HCT116 (cell line): ENCODE measurements around the gene ARL15. TPM values are rescaled to one million over a fixed set of nuclear protein-coding genes. Genes with fewer than 3 reads are reported as not detected.

Experiments
- ATAC-seq: fragments of 200-7000 bp; cut with Tn5 transposase; 2 replicates; pipeline ENCODE4 v1.9.1; 2020; ENCODE audit warnings: mild to moderate bottlenecking, moderate library complexity
- BruUV-seq: library from RNA; stranded (reverse); fragments of 400-500 nt; replicated peaks from 2 replicates; lab custom pipeline; 2021; lab: Mats Ljungman, UMichigan
- CTCF ChIA-PET: fragments of 300-600 bp; sonication (Branson Sonifier 250); formaldehyde crosslinking; loops from one replicate; lab custom pipeline; 2021; ENCODE audit warnings: antibody characterized with exemption; lab: Charles Lee
- POLR2A ChIA-PET: fragments of 300-600, 350-600 bp; sonication (Branson Sonifier 250); formaldehyde crosslinking; loops from one replicate; lab custom pipeline; 2021; ENCODE audit warnings: antibody characterized with exemption; lab: Charles Lee
- RAD21 ChIA-PET, 2 experiments: fragments of 300-600 bp; sonication (Branson Sonifier 250); formaldehyde crosslinking; loops; one replicate each; lab custom pipeline; 2023; ENCODE audit warnings: low total read pairs in 2 of 2; ENCODE audit not compliant: uncharacterized antibody in 2 of 2, unreplicated experiment in 2 of 2, low non-redundant PET in 1 of 2; lab: Charles Lee
- DNase-seq: peaks from one replicate; pipeline ENCODE4 v3.0.0-alpha.2; 2010; ENCODE audit warnings: low read depth, low spot score
- H2AFZ ChIP-seq: fragments of 200-600 bp; shearing (Covaris generic), sonication (generic); 2 replicates; pipeline ENCODE4 v1.6.1; 2017; ENCODE audit warnings: low read depth, mixed run types, mixed read lengths, antibody characterized with exemption, low read length; ENCODE audit not compliant: poor library complexity, severe bottlenecking
- H3K27ac ChIP-seq: 2 replicates; pipeline ENCODE4 v1.5.1; 2012; ENCODE audit warnings: low read depth, low read length
- H3K27me3 ChIP-seq: fragments of 200-600 bp; sonication (generic); 2 replicates; pipeline ENCODE4 v1.6.1; 2016; ENCODE audit warnings: mixed run types, low read length, mixed read lengths; ENCODE audit not compliant: insufficient read depth
- H3K36me3 ChIP-seq, 2 experiments: fragments of 200-500 bp in 1 of 2; fragments of 200-600 bp in 1 of 2; sonication (Bioruptor generic) in 1 of 2; sonication (generic) in 1 of 2; 2 replicates each; pipeline versions ENCODE4 v1.5.1 to v1.6.1; 2014 to 2016; ENCODE audit warnings: low read length in 2 of 2, inconsistent platforms in 1 of 2, mixed read lengths in 1 of 2, mixed run types in 1 of 2; ENCODE audit not compliant: insufficient read depth in 2 of 2, control insufficient read depth in 1 of 2
- H3K4me1 ChIP-seq, 2 experiments: fragments of 200-600 bp in 1 of 2; sonication (generic) in 1 of 2; 2 replicates each; pipeline versions ENCODE4 v1.5.1 to v1.6.1; 2012 to 2017; ENCODE audit warnings: low read length in 2 of 2, inconsistent platforms in 1 of 2, mild to moderate bottlenecking in 1 of 2, mixed read lengths in 1 of 2, mixed run types in 1 of 2, moderate library complexity in 1 of 2; ENCODE audit not compliant: insufficient read depth in 2 of 2, control insufficient read depth in 1 of 2
- H3K4me2 ChIP-seq: fragments of 200-600 bp; sonication (generic); 2 replicates; pipeline ENCODE4 v1.6.1; 2017; ENCODE audit warnings: mixed run types, low read length, mixed read lengths
- H3K4me3 ChIP-seq, 2 experiments: fragments of 200-600 bp in 1 of 2; sonication (generic) in 1 of 2; replicated peaks in 1 of 2; 2 replicates each; pipeline ENCODE4 v1.5.1; 2011 to 2016; ENCODE audit warnings: low read length in 2 of 2, control low read depth in 1 of 2, low read depth in 1 of 2, mild to moderate bottlenecking in 1 of 2, mixed read lengths in 1 of 2, mixed run types in 1 of 2
- H3K79me2 ChIP-seq: fragments of 200-600 bp; sonication (generic); 2 replicates; pipeline ENCODE4 v1.6.1; 2017; ENCODE audit warnings: mild to moderate bottlenecking, mixed run types, low read length, moderate library complexity, mixed read lengths; ENCODE audit not compliant: insufficient read depth
- H3K9ac ChIP-seq: fragments of 200-600 bp; sonication (generic); 2 replicates; pipeline ENCODE4 v1.6.1; 2016; ENCODE audit warnings: low read length, mixed read lengths
- H3K9me2 ChIP-seq: fragments of 200-600 bp; sonication (generic), shearing (Covaris generic); 2 replicates; pipeline ENCODE4 v1.6.1; 2017; ENCODE audit warnings: mixed run types, mild to moderate bottlenecking, moderate library complexity; ENCODE audit not compliant: insufficient read depth
- H3K9me3 ChIP-seq, 2 experiments: fragments of 200-500 bp in 1 of 2; fragments of 200-600 bp in 1 of 2; sonication (Bioruptor generic) in 1 of 2; sonication (generic) in 1 of 2; 2 replicates each; pipeline ENCODE4 v1.6.1; 2014 to 2017; ENCODE audit warnings: low read length in 2 of 2, mixed read lengths in 2 of 2, inconsistent platforms in 1 of 2, low read depth in 1 of 2, mild to moderate bottlenecking in 1 of 2, mixed run types in 1 of 2, moderate library complexity in 1 of 2; ENCODE audit not compliant: control insufficient read depth in 1 of 2, insufficient read depth in 1 of 2
- H4K20me1 ChIP-seq: fragments of 200-600 bp; sonication (generic), shearing (Covaris generic); 2 replicates; pipeline ENCODE4 v1.6.1; 2017; ENCODE audit warnings: mixed run types, mild to moderate bottlenecking, moderate library complexity; ENCODE audit not compliant: insufficient read depth
- CEBPB ChIP-seq: IDR thresholded peaks from 2 replicates; pipeline ENCODE4 v1.6.1; 2012; ENCODE audit warnings: low read depth
- EZH2 ChIP-seq: fragments of 200-600 bp; sonication (generic); IDR thresholded peaks from 2 replicates; pipeline ENCODE4 v1.6.1; 2017; ENCODE audit warnings: antibody characterized with exemption, mixed run types
- FOSL1 ChIP-seq: IDR thresholded peaks from 2 replicates; pipeline ENCODE4 v1.6.1; 2012; ENCODE audit warnings: low read depth
- POLR2A ChIP-seq: IDR thresholded peaks from 2 replicates; pipeline ENCODE4 v1.7.0; 2011; ENCODE audit warnings: borderline replicate concordance; ENCODE audit not compliant: insufficient read depth, insufficient read length; ENCODE audit errors: extremely low read depth
- POLR2AphosphoS5 ChIP-seq: IDR thresholded peaks from 2 replicates; pipeline ENCODE4 v1.6.1; 2011; ENCODE audit warnings: mild to moderate bottlenecking, low read depth, low read length, moderate library complexity
- RAD21 ChIP-seq: IDR thresholded peaks from 2 replicates; pipeline ENCODE4 v1.6.1; 2012; ENCODE audit warnings: low read depth, mild to moderate bottlenecking
- SIN3A ChIP-seq: IDR thresholded peaks from 2 replicates; pipeline ENCODE4 v1.6.1; 2012; ENCODE audit warnings: low read depth
- SP1 ChIP-seq: IDR thresholded peaks from 2 replicates; pipeline ENCODE4 v1.6.1; 2012; ENCODE audit warnings: low read depth
- TCF7L2 ChIP-seq: IDR thresholded peaks from 2 replicates; pipeline ENCODE4 v1.7.0; 2011; ENCODE audit warnings: borderline replicate concordance, inconsistent platforms; ENCODE audit not compliant: insufficient read depth, insufficient read length; ENCODE audit errors: extremely low read depth
- YY1 ChIP-seq: IDR thresholded peaks from 2 replicates; pipeline ENCODE4 v1.6.1; 2011; ENCODE audit warnings: low read length, low read depth, moderate library complexity, mild to moderate bottlenecking; ENCODE audit not compliant: insufficient replicate concordance; ENCODE audit errors: extremely low read depth
- ZFX ChIP-seq: fragments of 450-650 bp; IDR thresholded peaks from 2 replicates; pipeline ENCODE4 v1.6.1; 2017
- intact Hi-C: fragments of 100-400 bp; cut with micrococcal nuclease; formaldehyde crosslinking; loops from 2 replicates; pipeline ENCODE4 v1.10.0; 2022
- total RNA-seq: library from RNA; stranded (reverse); gene quantifications from one replicate; pipeline ENCODE4 v1.2.1, GENCODE V29; 2021; ENCODE audit not compliant: unreplicated experiment
- TF ChIP-seq, protein P1 (sequence below): IDR thresholded peaks from 2 replicates; pipeline ENCODE4 v1.6.1; 2012
- TF ChIP-seq, protein P2 (sequence below): IDR thresholded peaks from 2 replicates; pipeline ENCODE4 v1.6.1; 2011; ENCODE audit warnings: mild to moderate bottlenecking, low read length, moderate library complexity; ENCODE audit not compliant: insufficient replicate concordance; ENCODE audit errors: extremely low read depth
- TF ChIP-seq, protein P3 (sequence below): IDR thresholded peaks from 2 replicates; pipeline ENCODE4 v1.6.1; 2012
- TF ChIP-seq, protein P4 (sequence below), 3 experiments: fragments of 200-600 bp in 1 of 3; sonication (generic) in 1 of 3; IDR thresholded peaks in 2 of 3; conservative IDR thresholded peaks in 1 of 3; 2 replicates each; pipeline ENCODE4 v1.5.1; 2012 to 2017; ENCODE audit warnings: low read depth in 2 of 3, low read length in 2 of 3, antibody characterized with exemption in 1 of 3, borderline replicate concordance in 1 of 3, control low read depth in 1 of 3, mild to moderate bottlenecking in 1 of 3, mixed read lengths in 1 of 3, mixed run types in 1 of 3, moderate library complexity in 1 of 3; ENCODE audit not compliant: insufficient read depth in 1 of 3

Gene ARL15
- total RNA-seq, 1 experiment from 2014 or later, result 15.0 TPM

DNA sequence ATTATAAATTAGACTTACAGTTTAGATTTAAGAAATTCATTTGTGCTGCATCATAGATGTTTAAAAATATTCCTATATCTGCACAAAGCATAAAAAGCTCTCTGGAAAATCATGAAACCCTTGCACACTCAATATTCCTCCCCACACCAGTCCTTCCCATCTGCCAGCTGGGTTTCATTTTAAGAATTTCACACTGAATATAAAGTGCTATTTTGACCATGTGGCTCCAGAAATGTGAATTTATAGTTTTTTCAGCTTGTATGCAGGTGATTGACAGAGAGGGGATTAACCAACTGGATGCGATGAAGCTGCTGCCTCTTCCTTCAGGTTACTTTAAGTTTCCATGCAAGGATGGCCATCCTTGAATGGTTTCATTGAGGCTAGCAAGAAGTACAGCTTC, 403.6 kb downstream of the ARL15 start:
- Histone ChIP-seq H2AFZ (no peak overlapping the region), H3K27ac (no peak overlapping the region), H4K20me1 (no peaks in the 10 kb centered on the region), H3K36me3 (no peaks in the 10 kb centered on the region), H3K4me3 (no peak overlapping the region), H3K9me2 (no peaks in the 10 kb centered on the region), H3K79me2 (no peaks in the 10 kb centered on the region), H3K4me2 (no peak overlapping the region), H3K9ac (no peak overlapping the region), H3K27me3 (no peaks in the 10 kb centered on the region), H3K9me3 (no peaks in the 10 kb centered on the region), H3K4me1 (no peaks in the 10 kb centered on the region)
- no TSS peak for BruUV-seq
- ATAC-seq (no peak), DNase-seq (no peak)
- TF ChIP-seq CEBPB (no peak), YY1 (no peak), POLR2A (no peak), RAD21 (no peak), SIN3A (no peak), TCF7L2 (no peak), POLR2AphosphoS5 (no peak), SP1 (no peak), ZFX (no peak), FOSL1 (no peak), EZH2 (no peak)
- TF ChIP-seq, protein P1, sequence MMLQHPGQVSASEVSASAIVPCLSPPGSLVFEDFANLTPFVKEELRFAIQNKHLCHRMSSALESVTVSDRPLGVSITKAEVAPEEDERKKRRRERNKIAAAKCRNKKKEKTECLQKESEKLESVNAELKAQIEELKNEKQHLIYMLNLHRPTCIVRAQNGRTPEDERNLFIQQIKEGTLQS, result no peak
- TF ChIP-seq, protein P2, sequence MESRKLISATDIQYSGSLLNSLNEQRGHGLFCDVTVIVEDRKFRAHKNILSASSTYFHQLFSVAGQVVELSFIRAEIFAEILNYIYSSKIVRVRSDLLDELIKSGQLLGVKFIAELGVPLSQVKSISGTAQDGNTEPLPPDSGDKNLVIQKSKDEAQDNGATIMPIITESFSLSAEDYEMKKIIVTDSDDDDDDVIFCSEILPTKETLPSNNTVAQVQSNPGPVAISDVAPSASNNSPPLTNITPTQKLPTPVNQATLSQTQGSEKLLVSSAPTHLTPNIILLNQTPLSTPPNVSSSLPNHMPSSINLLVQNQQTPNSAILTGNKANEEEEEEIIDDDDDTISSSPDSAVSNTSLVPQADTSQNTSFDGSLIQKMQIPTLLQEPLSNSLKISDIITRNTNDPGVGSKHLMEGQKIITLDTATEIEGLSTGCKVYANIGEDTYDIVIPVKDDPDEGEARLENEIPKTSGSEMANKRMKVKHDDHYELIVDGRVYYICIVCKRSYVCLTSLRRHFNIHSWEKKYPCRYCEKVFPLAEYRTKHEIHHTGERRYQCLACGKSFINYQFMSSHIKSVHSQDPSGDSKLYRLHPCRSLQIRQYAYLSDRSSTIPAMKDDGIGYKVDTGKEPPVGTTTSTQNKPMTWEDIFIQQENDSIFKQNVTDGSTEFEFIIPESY, result no peak
- TF ChIP-seq, protein P3, sequence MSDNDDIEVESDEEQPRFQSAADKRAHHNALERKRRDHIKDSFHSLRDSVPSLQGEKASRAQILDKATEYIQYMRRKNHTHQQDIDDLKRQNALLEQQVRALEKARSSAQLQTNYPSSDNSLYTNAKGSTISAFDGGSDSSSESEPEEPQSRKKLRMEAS, result no peak
- TF ChIP-seq, protein P4, sequence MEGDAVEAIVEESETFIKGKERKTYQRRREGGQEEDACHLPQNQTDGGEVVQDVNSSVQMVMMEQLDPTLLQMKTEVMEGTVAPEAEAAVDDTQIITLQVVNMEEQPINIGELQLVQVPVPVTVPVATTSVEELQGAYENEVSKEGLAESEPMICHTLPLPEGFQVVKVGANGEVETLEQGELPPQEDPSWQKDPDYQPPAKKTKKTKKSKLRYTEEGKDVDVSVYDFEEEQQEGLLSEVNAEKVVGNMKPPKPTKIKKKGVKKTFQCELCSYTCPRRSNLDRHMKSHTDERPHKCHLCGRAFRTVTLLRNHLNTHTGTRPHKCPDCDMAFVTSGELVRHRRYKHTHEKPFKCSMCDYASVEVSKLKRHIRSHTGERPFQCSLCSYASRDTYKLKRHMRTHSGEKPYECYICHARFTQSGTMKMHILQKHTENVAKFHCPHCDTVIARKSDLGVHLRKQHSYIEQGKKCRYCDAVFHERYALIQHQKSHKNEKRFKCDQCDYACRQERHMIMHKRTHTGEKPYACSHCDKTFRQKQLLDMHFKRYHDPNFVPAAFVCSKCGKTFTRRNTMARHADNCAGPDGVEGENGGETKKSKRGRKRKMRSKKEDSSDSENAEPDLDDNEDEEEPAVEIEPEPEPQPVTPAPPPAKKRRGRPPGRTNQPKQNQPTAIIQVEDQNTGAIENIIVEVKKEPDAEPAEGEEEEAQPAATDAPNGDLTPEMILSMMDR (IDR thresholded peaks at IDR 0.05 in 2 of 3, conservative IDR thresholded peaks at IDR 0.05 in 1 of 3; ENCODE audit: borderline replicate concordance in 1 of 3, insufficient read depth in 1 of 3, low read depth in 2 of 3, low read length in 2 of 3), result no peak
- RAD21 ChIA-PET, result no interaction called here
- intact Hi-C loops, result no loop called here
- POLR2A ChIA-PET, result no interaction called here
- CTCF ChIA-PET, result no interaction called here
